OCI-LY3 (cell line): ENCODE measurements around the gene TOGARAM1.
"Not testable (repeated sequence)": the region's sequence is repeated elsewhere in the genome, so short reads cannot be mapped to it uniquely, and the experiment has no call there.

Experiments used
- H2AFZ ChIP-seq: fragments of 200-600, 300-600 bp; shearing (Covaris generic); 2 replicates; pipeline ENCODE4 v1.6.0; 2014; ENCODE audit warnings: antibody characterized with exemption, low read depth, low read length
- H3K27ac ChIP-seq: fragments of 200-600, 300-600 bp; sonication (generic); 2 replicates; pipeline ENCODE4 v1.5.1; 2014; ENCODE audit warnings: mild to moderate bottlenecking, low read length, moderate library complexity, mixed read lengths
- H3K27me3 ChIP-seq: fragments of 200-600, 300-600 bp; sonication (generic); 2 replicates; pipeline ENCODE4 v1.6.1; 2014; ENCODE audit warnings: low read depth, low read length, mixed read lengths
- H3K36me3 ChIP-seq: fragments of 200-600, 300-600 bp; sonication (generic); replicated peaks from 2 replicates; pipeline ENCODE3; 2014; ENCODE audit warnings: low read depth, low read length, mixed read lengths
- H3K4me1 ChIP-seq: fragments of 300-600, 200-600 bp; sonication (generic); 2 replicates; pipeline ENCODE4 v1.6.1; 2014; ENCODE audit warnings: low read length, mixed read lengths
- H3K4me2 ChIP-seq: fragments of 200-600, 300-600 bp; sonication (generic); 2 replicates; pipeline ENCODE4 v1.6.1; 2014; ENCODE audit warnings: low read length, mixed read lengths
- H3K4me3 ChIP-seq: fragments of 300-600, 200-600 bp; sonication (generic); 2 replicates; pipeline ENCODE4 v1.5.1; 2014; ENCODE audit warnings: antibody characterized with exemption, mild to moderate bottlenecking, low read length, moderate library complexity
- H3K79me2 ChIP-seq: fragments of 300-600, 200-600 bp; shearing (Covaris generic); 2 replicates; pipeline ENCODE4 v1.6.1; 2014; ENCODE audit warnings: mild to moderate bottlenecking, low read length, mixed read lengths
- H3K9ac ChIP-seq: fragments of 300-600, 200-600 bp; shearing (Covaris generic); 2 replicates; pipeline ENCODE4 v1.6.0; 2014; ENCODE audit warnings: mild to moderate bottlenecking, low read length, moderate library complexity
- H3K9me3 ChIP-seq: fragments of 200-600, 300-600 bp; shearing (Covaris generic); 2 replicates; pipeline ENCODE4 v1.6.1; 2014; ENCODE audit warnings: low read length, mixed read lengths; ENCODE audit not compliant: insufficient read depth
- H4K20me1 ChIP-seq: fragments of 200-600, 300-600 bp; sonication (generic); 2 replicates; pipeline ENCODE4 v1.6.1; 2016; ENCODE audit warnings: low read length, mixed read lengths; ENCODE audit not compliant: insufficient read depth
- EZH2phosphoT487 ChIP-seq: fragments of 200-600 bp; shearing (Covaris generic); IDR thresholded peaks from 2 replicates; pipeline ENCODE4 v1.6.1; 2018; ENCODE audit warnings: antibody characterized with exemption, mixed run types, low read depth
- TF ChIP-seq, protein P1 (sequence below): fragments of 200-600, 300-600 bp; sonication (generic); IDR thresholded peaks from 2 replicates; pipeline ENCODE4 v1.5.1; 2014; ENCODE audit warnings: antibody characterized with exemption, low read length, low read depth

Gene TOGARAM1

DNA sequence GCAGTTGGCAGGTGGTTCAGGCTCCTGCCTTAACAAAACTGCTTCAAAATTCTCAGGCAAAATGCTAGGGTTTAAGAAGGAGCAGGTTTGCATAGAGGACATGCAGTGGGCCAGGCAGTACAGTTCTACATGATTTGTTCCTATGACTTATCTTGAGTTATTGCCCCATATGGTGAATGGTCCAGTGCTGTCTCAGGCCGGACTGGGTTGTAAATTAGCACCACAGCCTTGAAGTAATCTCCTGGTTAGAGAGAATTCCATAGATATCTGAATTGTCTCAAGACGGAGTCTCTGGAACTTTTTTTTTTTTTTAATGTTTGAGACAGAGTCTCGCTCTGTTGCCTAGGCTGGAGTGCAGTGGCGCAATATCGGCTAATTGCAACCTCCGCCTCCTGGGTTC, 110.1 kb downstream of the TOGARAM1 start:
- H3K36me3 ChIP-seq: no peaks in the 10 kb centered on the region
- H3K4me3 ChIP-seq: no peak overlapping the region
- no peaks in the 10 kb centered on the region for H3K27me3 ChIP-seq
- TF ChIP-seq, protein P1, sequence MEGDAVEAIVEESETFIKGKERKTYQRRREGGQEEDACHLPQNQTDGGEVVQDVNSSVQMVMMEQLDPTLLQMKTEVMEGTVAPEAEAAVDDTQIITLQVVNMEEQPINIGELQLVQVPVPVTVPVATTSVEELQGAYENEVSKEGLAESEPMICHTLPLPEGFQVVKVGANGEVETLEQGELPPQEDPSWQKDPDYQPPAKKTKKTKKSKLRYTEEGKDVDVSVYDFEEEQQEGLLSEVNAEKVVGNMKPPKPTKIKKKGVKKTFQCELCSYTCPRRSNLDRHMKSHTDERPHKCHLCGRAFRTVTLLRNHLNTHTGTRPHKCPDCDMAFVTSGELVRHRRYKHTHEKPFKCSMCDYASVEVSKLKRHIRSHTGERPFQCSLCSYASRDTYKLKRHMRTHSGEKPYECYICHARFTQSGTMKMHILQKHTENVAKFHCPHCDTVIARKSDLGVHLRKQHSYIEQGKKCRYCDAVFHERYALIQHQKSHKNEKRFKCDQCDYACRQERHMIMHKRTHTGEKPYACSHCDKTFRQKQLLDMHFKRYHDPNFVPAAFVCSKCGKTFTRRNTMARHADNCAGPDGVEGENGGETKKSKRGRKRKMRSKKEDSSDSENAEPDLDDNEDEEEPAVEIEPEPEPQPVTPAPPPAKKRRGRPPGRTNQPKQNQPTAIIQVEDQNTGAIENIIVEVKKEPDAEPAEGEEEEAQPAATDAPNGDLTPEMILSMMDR: no peak
- H3K9me3 ChIP-seq: no peaks in the 10 kb centered on the region
- no peaks in the 10 kb centered on the region for H4K20me1 ChIP-seq
- no peaks in the 10 kb centered on the region for H3K79me2 ChIP-seq
- H3K4me2 ChIP-seq: no peak overlapping the region
- H3K9ac ChIP-seq: no peak overlapping the region
- no peaks in the 10 kb centered on the region for H3K4me1 ChIP-seq
- no peak overlapping the region for H2AFZ ChIP-seq
- H3K27ac ChIP-seq: no peak overlapping the region

DNA sequence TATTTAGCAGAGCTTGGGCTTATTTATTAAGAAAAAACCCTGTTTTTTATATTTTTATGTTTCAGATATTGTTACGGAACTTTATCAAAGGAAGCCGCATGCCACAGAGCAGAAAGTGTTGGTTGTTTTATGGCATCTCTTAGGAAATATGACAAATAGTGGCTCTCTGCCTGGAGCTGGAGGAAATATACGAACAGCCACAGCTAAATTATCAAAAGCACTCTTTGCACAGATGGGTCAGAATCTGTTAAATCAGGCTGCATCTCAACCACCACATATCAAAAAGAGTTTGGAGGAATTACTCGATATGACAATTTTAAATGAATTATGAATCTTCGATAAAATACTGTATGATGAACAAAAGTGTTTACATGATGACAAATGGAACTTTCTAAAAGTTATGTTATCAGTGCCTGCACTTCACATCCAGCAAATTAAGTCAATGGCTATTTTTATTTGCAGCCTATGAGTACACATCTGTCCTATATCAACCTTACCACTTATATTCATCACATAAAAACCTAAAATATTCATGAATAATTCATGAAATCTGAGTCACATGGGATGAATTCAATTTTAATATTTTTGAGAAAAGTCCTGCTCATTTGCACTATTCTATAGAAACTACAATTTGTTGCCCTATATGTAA, 111.4 kb downstream of the TOGARAM1 start:
- Histone ChIP-seq H3K79me2 (no peaks in the 10 kb centered on the region), H3K9ac (no peak overlapping the region), H3K36me3 (no peaks in the 10 kb centered on the region), H3K4me3 (no peak overlapping the region), H2AFZ (no peak overlapping the region), H3K27ac (no peak overlapping the region), H4K20me1 (no peaks in the 10 kb centered on the region), H3K4me1 (no peaks in the 10 kb centered on the region), H3K27me3 (no peaks in the 10 kb centered on the region), H3K9me3 (no peaks in the 10 kb centered on the region), H3K4me2 (no peak overlapping the region)
- TF ChIP-seq, protein P1: no peak
- no peak for TF ChIP-seq EZH2phosphoT487

DNA sequence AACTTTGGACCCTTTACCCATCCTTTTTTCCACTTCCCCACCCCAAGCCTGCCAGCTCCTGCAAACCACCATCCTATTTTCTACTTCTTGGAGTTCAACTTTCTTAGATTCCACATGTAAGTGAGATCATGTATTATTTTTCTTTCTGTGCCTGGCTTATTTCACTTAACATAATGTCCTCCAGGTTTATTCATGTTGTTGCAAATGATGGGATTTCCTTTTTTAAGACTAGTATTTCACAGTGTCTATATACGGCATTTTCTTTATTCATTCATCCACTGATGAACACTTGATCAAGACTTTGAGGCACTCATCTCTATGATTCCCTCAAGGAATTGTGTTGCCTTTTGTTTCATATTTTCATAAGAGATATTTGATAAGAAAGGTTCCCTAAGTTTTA, 116.3 kb downstream of the TOGARAM1 start:
- Histone ChIP-seq H3K27ac (no peak overlapping the region), H3K27me3 (no peaks in the 10 kb centered on the region), H3K36me3 (no peaks in the 10 kb centered on the region), H3K79me2 (no peaks in the 10 kb centered on the region), H3K9ac (no peak overlapping the region), H3K4me3 (no peak overlapping the region), H3K4me2 (no peak overlapping the region), H3K4me1 (peaks cover 3% of the 10 kb centered on the region; the same call in 1 of the 2 replicates), H3K9me3 (no peaks in the 10 kb centered on the region), H4K20me1 (no peaks in the 10 kb centered on the region), H2AFZ (no peak overlapping the region)
- TF ChIP-seq, protein P1: no peak
- no peak for TF ChIP-seq EZH2phosphoT487

DNA sequence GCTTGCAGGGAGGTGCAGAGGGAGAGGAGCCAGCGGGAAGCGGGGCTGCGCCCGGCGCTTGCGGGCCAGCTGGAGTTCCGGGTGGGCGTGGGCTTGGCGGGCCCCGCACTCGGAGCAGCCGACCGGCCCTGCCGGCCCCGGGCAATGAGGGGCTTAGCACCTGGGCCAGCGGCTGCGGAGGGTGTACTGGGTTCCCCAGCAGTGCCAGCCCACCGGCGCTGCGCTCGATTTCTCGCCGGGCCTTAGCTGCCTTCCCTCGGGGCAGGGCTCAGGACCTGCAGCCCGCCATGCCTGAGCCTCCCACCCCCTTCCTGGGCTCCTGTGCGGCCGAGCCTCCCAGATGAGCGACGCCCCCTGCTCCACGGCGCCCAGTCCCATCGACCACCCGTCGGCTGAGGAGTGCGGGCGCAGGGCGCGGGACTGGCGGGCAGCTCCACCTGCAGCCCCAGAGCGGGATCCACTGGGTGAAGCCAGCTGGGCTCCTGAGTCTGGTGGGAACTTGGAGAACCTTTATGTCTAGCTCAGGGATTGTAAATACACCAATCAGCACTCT, 118.5 kb downstream of the TOGARAM1 start:
- H4K20me1 ChIP-seq, H3K27ac ChIP-seq, H3K9me3 ChIP-seq, H2AFZ ChIP-seq, H3K4me3 ChIP-seq, H3K36me3 ChIP-seq, H3K9ac ChIP-seq, H3K27me3 ChIP-seq, H3K4me1 ChIP-seq, H3K4me2 ChIP-seq: not testable (repeated sequence)
- H3K79me2 ChIP-seq: peaks cover 16% of the 10 kb centered on the region

DNA sequence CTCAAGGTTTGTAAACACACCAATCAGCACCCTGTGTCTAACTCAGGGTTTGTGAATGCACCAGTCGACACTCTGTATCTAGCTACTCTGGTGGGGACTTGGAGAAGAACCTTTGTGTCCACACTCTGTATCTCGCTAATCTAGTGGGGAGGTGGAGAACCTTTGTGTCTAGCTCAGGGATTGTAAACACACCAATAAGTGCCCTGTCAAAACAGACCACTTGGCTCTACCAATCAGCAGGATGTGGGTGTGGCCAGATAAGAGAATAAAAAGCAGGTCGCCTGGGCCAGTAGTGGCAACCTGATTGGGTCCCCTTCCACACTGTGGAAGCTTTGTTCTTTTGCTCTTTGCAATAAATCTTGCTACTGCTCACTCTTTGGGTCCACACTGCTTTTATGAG, 119.1 kb downstream of the TOGARAM1 start:
- not testable (repeated sequence) for H3K4me3 ChIP-seq, H2AFZ ChIP-seq, H3K27ac ChIP-seq, H3K27me3 ChIP-seq, H3K4me2 ChIP-seq, H3K9me3 ChIP-seq, H3K36me3 ChIP-seq, H3K9ac ChIP-seq
- peaks cover 14% of the 10 kb centered on the region for H4K20me1 ChIP-seq
- H3K4me1 ChIP-seq: peaks cover 14% of the 10 kb centered on the region
- H3K79me2 ChIP-seq: peaks cover 22% of the 10 kb centered on the region
